ENCODE data around the gene SLN. TPM values are rescaled to one million over a fixed set of nuclear protein-coding genes. Genes with fewer than 3 reads are reported as not detected.

The SLN gene
- total and polyA plus RNA-seq, 9 of the 15 experiments (the other 6 are each of a cell fraction or from before 2014, with no cell fraction given): not detected

DNA sequence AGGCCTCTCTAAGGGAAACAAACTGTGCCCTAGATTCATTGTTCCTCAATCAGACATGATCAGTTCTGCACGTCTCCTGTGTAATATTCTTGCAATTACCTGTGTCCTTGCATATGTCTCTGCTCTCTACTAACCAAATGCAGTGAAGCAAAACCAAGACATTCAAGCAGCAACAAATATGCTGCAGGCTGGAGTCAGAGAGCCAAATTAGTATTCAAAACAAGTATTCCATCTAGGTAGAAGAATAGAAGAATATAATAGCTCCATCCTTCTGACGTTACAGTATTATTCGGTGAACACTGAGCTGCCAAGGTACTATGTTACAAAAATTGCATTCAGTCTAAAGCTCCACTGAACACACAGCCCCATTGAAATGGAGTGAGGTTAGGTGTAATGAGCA is 51.8 kb downstream of the SLN start:
- no peak overlapping the region for H3K9ac ChIP-seq (ENCODE audit: insufficient read depth in 1 of 2, low read depth in 2 of 2, low read length in 2 of 2)
- no peaks in the 10 kb centered on the region for H3K9me1 ChIP-seq (ENCODE audit: control insufficient read depth, insufficient read depth, low read length)
- POLR2A ChIA-PET: no interaction called here
- no peaks in the 10 kb centered on the region for H4K20me1 ChIP-seq (replicated peaks; ENCODE audit: control insufficient read depth, insufficient read depth, low read length)
- H3K36me3 ChIP-seq (ENCODE audit: control insufficient read depth, insufficient read depth, low read length): no peaks in the 10 kb centered on the region
- no peak overlapping the region for H3K27ac ChIP-seq (ENCODE audit: extremely low read depth, low read depth, low read length)
- no peak overlapping the region for H2AFZ ChIP-seq (ENCODE audit: low read depth, low read length)
- no TSS peak for BruUV-seq (replicated peaks)
- no peaks in the 10 kb centered on the region for H3K79me2 ChIP-seq (ENCODE audit: control insufficient read depth, insufficient read depth, low read length)
- in situ Hi-C loops (cut with MboI) (no loop called here), intact Hi-C loops (cut with micrococcal nuclease) (no loop called here)
- no peaks in the 10 kb centered on the region for H3K4me1 ChIP-seq (replicated peaks in 1 of 2; ENCODE audit: control insufficient read depth in 2 of 2, insufficient read depth in 2 of 2, low read length in 2 of 2)
- no peak overlapping the region for H3K4me2 ChIP-seq (ENCODE audit: insufficient read depth, low read length)
- ATAC-seq (no peak), DNase-seq (ENCODE audit: extremely low read depth in 1 of 4, low spot score in 3 of 4) (no peak), FAIRE-seq (no peak)
- 0% methylated on average over 3 of the region's 3 CpGs for WGBS (ENCODE audit: insufficient coverage, low coverage, missing lambda C conversion rate)
- H3K27me3 ChIP-seq (ENCODE audit: control insufficient read depth in 2 of 2, insufficient read depth in 2 of 2, low read length in 2 of 2): peaks cover 11 to 14% of the 10 kb centered on the region in 2 experiments; a peak in 4 of 5 replicates
- H3K4me3 ChIP-seq: no peak overlapping the region
- H3K9me3 ChIP-seq (replicated peaks; ENCODE audit: control insufficient read depth, insufficient read depth, low read depth, low read length): no peaks in the 10 kb centered on the region
- TF ChIP-seq BRD4 (IDR thresholded peaks at IDR 0.05): no peak
- TF ChIP-seq SMAD1 (IDR thresholded peaks at IDR 0.05; ENCODE audit: low read depth, low read length, partially characterized antibody): no peak
- TF ChIP-seq, protein P1, sequence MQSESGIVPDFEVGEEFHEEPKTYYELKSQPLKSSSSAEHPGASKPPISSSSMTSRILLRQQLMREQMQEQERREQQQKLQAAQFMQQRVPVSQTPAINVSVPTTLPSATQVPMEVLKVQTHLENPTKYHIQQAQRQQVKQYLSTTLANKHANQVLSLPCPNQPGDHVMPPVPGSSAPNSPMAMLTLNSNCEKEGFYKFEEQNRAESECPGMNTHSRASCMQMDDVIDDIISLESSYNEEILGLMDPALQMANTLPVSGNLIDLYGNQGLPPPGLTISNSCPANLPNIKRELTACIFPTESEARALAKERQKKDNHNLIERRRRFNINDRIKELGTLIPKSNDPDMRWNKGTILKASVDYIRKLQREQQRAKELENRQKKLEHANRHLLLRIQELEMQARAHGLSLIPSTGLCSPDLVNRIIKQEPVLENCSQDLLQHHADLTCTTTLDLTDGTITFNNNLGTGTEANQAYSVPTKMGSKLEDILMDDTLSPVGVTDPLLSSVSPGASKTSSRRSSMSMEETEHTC (IDR thresholded peaks at IDR 0.05): no peak
- no peak for TF ChIP-seq NFIX (CRISPR knock-in tag; IDR thresholded peaks at IDR 0.05; ENCODE audit: low read depth)
- TF ChIP-seq ZNF140 (CRISPR knock-in tag; IDR thresholded peaks at IDR 0.05): no peak
- TF ChIP-seq ZNF408 (CRISPR knock-in tag; IDR thresholded peaks at IDR 0.05; ENCODE audit: low read depth): no peak
- no peak for TF ChIP-seq SUPT5H (IDR thresholded peaks at IDR 0.05)
- TF ChIP-seq, protein P2, sequence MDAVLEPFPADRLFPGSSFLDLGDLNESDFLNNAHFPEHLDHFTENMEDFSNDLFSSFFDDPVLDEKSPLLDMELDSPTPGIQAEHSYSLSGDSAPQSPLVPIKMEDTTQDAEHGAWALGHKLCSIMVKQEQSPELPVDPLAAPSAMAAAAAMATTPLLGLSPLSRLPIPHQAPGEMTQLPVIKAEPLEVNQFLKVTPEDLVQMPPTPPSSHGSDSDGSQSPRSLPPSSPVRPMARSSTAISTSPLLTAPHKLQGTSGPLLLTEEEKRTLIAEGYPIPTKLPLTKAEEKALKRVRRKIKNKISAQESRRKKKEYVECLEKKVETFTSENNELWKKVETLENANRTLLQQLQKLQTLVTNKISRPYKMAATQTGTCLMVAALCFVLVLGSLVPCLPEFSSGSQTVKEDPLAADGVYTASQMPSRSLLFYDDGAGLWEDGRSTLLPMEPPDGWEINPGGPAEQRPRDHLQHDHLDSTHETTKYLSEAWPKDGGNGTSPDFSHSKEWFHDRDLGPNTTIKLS (IDR thresholded peaks at IDR 0.05; ENCODE audit: borderline replicate concordance, low read depth): no peak
- TF ChIP-seq MAFG (tag; conservative IDR thresholded peaks at IDR 0.05): no peak
- no peak for TF ChIP-seq BCOR (IDR thresholded peaks at IDR 0.05)
- no peak for TF ChIP-seq SRSF3 (IDR thresholded peaks at IDR 0.05; ENCODE audit: insufficient read depth, low read length)
- TF ChIP-seq HSF4 (CRISPR knock-in tag; IDR thresholded peaks at IDR 0.05; ENCODE audit: borderline replicate concordance): no peak
- no peak for TF ChIP-seq SLC30A9 (CRISPR knock-in tag; IDR thresholded peaks at IDR 0.05)
- TF ChIP-seq RBM14 (IDR thresholded peaks at IDR 0.05; ENCODE audit: borderline replicate concordance, insufficient read depth, low read depth, low read length): no peak
- no peak for TF ChIP-seq ZNF79 (CRISPR knock-in tag; IDR thresholded peaks at IDR 0.05; ENCODE audit: low read depth)
- TF ChIP-seq TCF3 (CRISPR knock-in tag; IDR thresholded peaks at IDR 0.05): no peak
- TF ChIP-seq ZNF696 (CRISPR knock-in tag; conservative IDR thresholded peaks at IDR 0.05): no peak
- no peak for TF ChIP-seq DIDO1 (tag; IDR thresholded peaks at IDR 0.05; ENCODE audit: low read depth)
- CTCF ChIA-PET (ENCODE audit: low intra/inter-chr PET ratio): no interaction called here
